H1 (cell line): ENCODE results near the gene HYLS1. TPM values are rescaled to one million over a fixed set of nuclear protein-coding genes. Genes with fewer than 3 reads are reported as not detected.

Source experiments
- CTCF ChIA-PET: fragments of 300-600 bp; sonication (Branson Sonifier 250); formaldehyde crosslinking; loops from one replicate; lab custom pipeline; 2021; ENCODE audit not compliant: partially characterized antibody; lab: Charles Lee
- POLR2A ChIA-PET: fragments of 300-600 bp; sonication (Branson Sonifier 250); formaldehyde crosslinking; loops from one replicate; lab custom pipeline; 2021; ENCODE audit warnings: inconsistent platforms; ENCODE audit not compliant: partially characterized antibody; lab: Charles Lee
- DNase-seq, 2 experiments: peaks; one replicate each; pipeline versions ENCODE4 v3.0.0 to v3.0.0-alpha.2; 2010 to 2022; ENCODE audit warnings: low spot score in 2 of 2, low read depth in 1 of 2, mixed read lengths in 1 of 2
- FAIRE-seq: peaks from 2 replicates; lab custom pipeline; 2011; peaks lifted over from hg19 to GRCh38; lab: Jason Lieb, UNC
- H2AFZ ChIP-seq: 2 replicates; pipeline ENCODE4 v1.8.1; 2012; ENCODE audit warnings: low read length, inconsistent platforms
- H2AK5ac ChIP-seq: 2 replicates; pipeline ENCODE4 v1.6.1; 2013; ENCODE audit warnings: low read depth, low read length
- H2BK120ac ChIP-seq: replicated peaks from 2 replicates; pipeline ENCODE3; 2013; ENCODE audit warnings: low read depth, low read length, inconsistent platforms
- H2BK12ac ChIP-seq: 2 replicates; pipeline ENCODE4 v1.6.1; 2013; ENCODE audit warnings: low read depth, low read length
- H2BK15ac ChIP-seq: 2 replicates; pipeline ENCODE4 v1.6.1; 2013; ENCODE audit warnings: low read length
- H2BK20ac ChIP-seq: 2 replicates; pipeline ENCODE4 v1.6.1; 2013; ENCODE audit warnings: low read length
- H2BK5ac ChIP-seq: 2 replicates; pipeline ENCODE4 v1.6.1; 2013; ENCODE audit warnings: low read depth, low read length
- H3K14ac ChIP-seq: 2 replicates; pipeline ENCODE4 v1.6.1; 2013; ENCODE audit warnings: inconsistent platforms; ENCODE audit not compliant: insufficient read length
- H3K18ac ChIP-seq: 2 replicates; pipeline ENCODE4 v1.6.1; 2013; ENCODE audit warnings: low read length; ENCODE audit errors: extremely low read depth
- H3K23ac ChIP-seq: 2 replicates; pipeline ENCODE4 v1.6.1; 2013; ENCODE audit warnings: inconsistent platforms; ENCODE audit not compliant: insufficient read length
- H3K23me2 ChIP-seq: 2 replicates; pipeline ENCODE4 v1.6.1; 2013; ENCODE audit warnings: low read depth, low read length
- H3K27ac ChIP-seq: 2 replicates; pipeline ENCODE4 v1.6.1; 2011; ENCODE audit warnings: low read depth, low read length, inconsistent platforms
- H3K27me3 ChIP-seq, 4 experiments: replicated peaks in 1 of 4; 1 replicate in 1 of 4; 2 replicates in 3 of 4; pipeline versions ENCODE4 v1.6.1 to v1.8.1; 2011 to 2013; ENCODE audit warnings: low read length in 3 of 4, mild to moderate bottlenecking in 3 of 4, inconsistent platforms in 2 of 4, mixed read lengths in 2 of 4, moderate library complexity in 1 of 4; ENCODE audit not compliant: control insufficient read depth in 3 of 4, insufficient read depth in 3 of 4; ENCODE audit errors: extremely low read depth in 1 of 4
- H3K36me3 ChIP-seq, 4 experiments: 2 replicates each; pipeline versions ENCODE4 v1.6.1 to v1.8.1; 2011 to 2013; ENCODE audit warnings: mild to moderate bottlenecking in 4 of 4, low read length in 3 of 4, moderate library complexity in 2 of 4, control low read depth in 1 of 4, inconsistent platforms in 1 of 4; ENCODE audit not compliant: insufficient read depth in 4 of 4, control insufficient read depth in 2 of 4
- H3K4ac ChIP-seq: replicated peaks from 2 replicates; pipeline ENCODE3; 2013; ENCODE audit warnings: low read length, low read depth, mixed read lengths, inconsistent platforms; ENCODE audit not compliant: insufficient read length
- H3K4me1 ChIP-seq, 4 experiments: replicated peaks in 1 of 4; 1 replicate in 1 of 4; 2 replicates in 3 of 4; pipeline versions ENCODE4 v1.6.1 to v1.8.1; 2011 to 2013; ENCODE audit warnings: low read length in 3 of 4, inconsistent platforms in 2 of 4, mixed read lengths in 1 of 4; ENCODE audit not compliant: insufficient read depth in 4 of 4, control insufficient read depth in 3 of 4
- H3K4me2 ChIP-seq, 2 experiments: 2 replicates each; pipeline versions ENCODE4 v1.6.1 to v1.8.1; 2011 to 2013; ENCODE audit warnings: low read depth in 2 of 2, low read length in 2 of 2, control low read depth in 1 of 2, inconsistent platforms in 1 of 2, mild to moderate bottlenecking in 1 of 2; ENCODE audit not compliant: insufficient read depth in 1 of 2
- H3K4me3 ChIP-seq, 4 experiments: fragments of 200-600, 300-600 bp in 1 of 4; sonication (generic), shearing (Covaris generic), sonication (Bioruptor Twin) in 1 of 4; 2 replicates each; pipeline versions ENCODE4 v1.5.1 to v1.8.1; 2011 to 2016; ENCODE audit warnings: low read length in 4 of 4, low read depth in 3 of 4, control low read depth in 2 of 4, inconsistent platforms in 2 of 4, mild to moderate bottlenecking in 2 of 4, mixed read lengths in 1 of 4, moderate library complexity in 1 of 4; ENCODE audit not compliant: insufficient read depth in 2 of 4; ENCODE audit errors: extremely low read depth in 1 of 4
- H3K56ac ChIP-seq: replicated peaks from 2 replicates; pipeline ENCODE3; 2013; ENCODE audit warnings: low read depth, mild to moderate bottlenecking, mixed read lengths, low read length, inconsistent platforms; ENCODE audit not compliant: insufficient read length
- H3K79me1 ChIP-seq: 2 replicates; pipeline ENCODE4 v1.6.1; 2013; ENCODE audit warnings: low read depth, low read length, control low read depth
- H3K79me2 ChIP-seq, 2 experiments: 2 replicates each; pipeline versions ENCODE4 v1.6.1 to v1.8.1; 2012 to 2013; ENCODE audit warnings: low read length in 2 of 2, mild to moderate bottlenecking in 2 of 2, inconsistent platforms in 1 of 2; ENCODE audit not compliant: insufficient read depth in 2 of 2, control insufficient read depth in 1 of 2
- H3K9ac ChIP-seq, 4 experiments: replicated peaks in 1 of 4; 1 replicate in 1 of 4; 2 replicates in 3 of 4; pipeline versions ENCODE4 v1.6.1 to v1.8.1; 2011 to 2013; ENCODE audit warnings: low read depth in 3 of 4, low read length in 3 of 4, control low read depth in 2 of 4, mild to moderate bottlenecking in 2 of 4, moderate library complexity in 2 of 4, inconsistent platforms in 1 of 4; ENCODE audit errors: extremely low read depth in 1 of 4
- H3K9me3 ChIP-seq, 2 experiments: 2 replicates each; pipeline versions ENCODE4 v1.6.1 to v1.8.1; 2012 to 2013; ENCODE audit warnings: mild to moderate bottlenecking in 2 of 2, moderate library complexity in 2 of 2, control low read depth in 1 of 2, inconsistent platforms in 1 of 2, low read depth in 1 of 2, low read length in 1 of 2, mixed read lengths in 1 of 2; ENCODE audit not compliant: insufficient read depth in 2 of 2
- H4K20me1 ChIP-seq, 2 experiments: replicated peaks in 1 of 2; 2 replicates each; pipeline versions ENCODE3 to v1.8.1; 2011 to 2013; ENCODE audit warnings: inconsistent platforms in 2 of 2, low read length in 2 of 2, mild to moderate bottlenecking in 1 of 2; ENCODE audit not compliant: insufficient read depth in 2 of 2, control insufficient read depth in 1 of 2
- H4K5ac ChIP-seq: 2 replicates; pipeline ENCODE4 v1.6.1; 2013; ENCODE audit warnings: low read length, low read depth, mixed read lengths, inconsistent platforms; ENCODE audit not compliant: insufficient read length
- H4K8ac ChIP-seq: 2 replicates; pipeline ENCODE4 v1.8.0; 2013; ENCODE audit warnings: mild to moderate bottlenecking, moderate library complexity, low read length, inconsistent platforms; ENCODE audit not compliant: insufficient read depth; ENCODE audit errors: extremely low read depth
- H4K91ac ChIP-seq: replicated peaks from 2 replicates; pipeline ENCODE3; 2013; ENCODE audit warnings: low read length, mixed read lengths, inconsistent platforms; ENCODE audit not compliant: insufficient read length
- BRCA1 ChIP-seq: IDR thresholded peaks from 2 replicates; pipeline ENCODE4 v1.6.1; 2012; ENCODE audit warnings: low read depth, low read length, improper control_type of control experiment
- CREB1 ChIP-seq: IDR thresholded peaks from 2 replicates; pipeline ENCODE4 v1.6.1; 2012; ENCODE audit warnings: inconsistent platforms
- EP300 ChIP-seq, 2 experiments: IDR thresholded peaks; 1 replicate in 1 of 2; 2 replicates in 1 of 2; pipeline ENCODE4 v1.6.1; 2011 to 2012; ENCODE audit warnings: low read depth in 2 of 2, low read length in 2 of 2, mild to moderate bottlenecking in 2 of 2, borderline replicate concordance in 1 of 2, inconsistent platforms in 1 of 2, moderate library complexity in 1 of 2
- FOSL1 ChIP-seq: IDR thresholded peaks from 2 replicates; pipeline ENCODE4 v1.6.1; 2011; ENCODE audit warnings: mild to moderate bottlenecking, low read depth, low read length, moderate library complexity; ENCODE audit not compliant: insufficient read depth
- GABPA ChIP-seq: IDR thresholded peaks from 2 replicates; pipeline ENCODE4 v1.6.1; 2011; ENCODE audit warnings: mild to moderate bottlenecking, low read length, moderate library complexity, borderline replicate concordance; ENCODE audit not compliant: insufficient read depth
- HDAC6 ChIP-seq: IDR thresholded peaks from one replicate; pipeline ENCODE4 v1.7.1; 2012; ENCODE audit warnings: low read depth, mild to moderate bottlenecking, inconsistent platforms, low read length, moderate library complexity
- JUN ChIP-seq: IDR thresholded peaks from 2 replicates; pipeline ENCODE4 v1.6.1; 2011; ENCODE audit warnings: low read depth, mild to moderate bottlenecking, improper control_type of control experiment, low read length
- JUND ChIP-seq: IDR thresholded peaks from 2 replicates; pipeline ENCODE4 v1.6.1; 2011; ENCODE audit warnings: mild to moderate bottlenecking, improper control_type of control experiment, low read length
- NRF1 ChIP-seq: IDR thresholded peaks from 2 replicates; pipeline ENCODE4 v1.6.1; 2011; ENCODE audit warnings: mild to moderate bottlenecking, low read depth, low read length, improper control_type of control experiment
- POLR2AphosphoS5 ChIP-seq: IDR thresholded peaks from 2 replicates; pipeline ENCODE4 v1.6.1; 2011; ENCODE audit warnings: low read depth, low read length
- SRF ChIP-seq: IDR thresholded peaks from 2 replicates; pipeline ENCODE4 v1.6.1; 2011; ENCODE audit warnings: mild to moderate bottlenecking, low read depth, low read length, moderate library complexity
- WGBS, 2 experiments: shearing (Covaris generic) in 1 of 2; methylation state at CpG; one replicate each; pipeline versions ENCODE4 v1.1.6 to v1.1.7; 2013 to 2015; ENCODE audit warnings: low lambda C conversion rate in 2 of 2, mixed read lengths in 2 of 2, inconsistent platforms in 1 of 2, low coverage in 1 of 2, missing lambda C conversion rate in 1 of 2; ENCODE audit not compliant: insufficient replicate concordance in 2 of 2, insufficient coverage in 1 of 2, insufficient read length in 1 of 2; ENCODE audit errors: extremely low coverage in 1 of 2, missing lambda C conversion rate in 1 of 2; 5-methylcytosine and 5-hydroxymethylcytosine counted together
- polyA plus RNA-seq, 7 experiments: library from polyadenylated mRNA; depleted of rRNA in 3 of 7; stranded (reverse) in 5 of 7; unstranded in 2 of 7; fragments of >200 nt in 5 of 7; fragments of 200-250 nt in 2 of 7; gene quantifications; 1 replicate in 5 of 7; 2 replicates in 1 of 7; 4 replicates in 1 of 7; pipeline versions ENCODE4 v1.2.1 to v1.2.3, GENCODE V29; 2011 to 2013; ENCODE audit warnings: missing spikeins in 2 of 7, mixed read lengths in 2 of 7
- total RNA-seq: library from RNA; stranded (reverse); fragmentation: NEBNext Ultra II Directional; extraction: Animal tissue kit (Norgen Biotek cat#: 25700); gene quantifications from 2 replicates; pipeline ENCODE4 v1.2.1, GENCODE V29; 2021
- TF ChIP-seq, protein P1 (sequence below): IDR thresholded peaks from 2 replicates; pipeline ENCODE4 v1.6.1; 2012; ENCODE audit warnings: low read length, inconsistent platforms

HYLS1 gene
- total and polyA plus RNA-seq, 2 of the 8 experiments (the other 6 are each of a cell fraction or from before 2014, with no cell fraction given), result 5.1 to 11.6 TPM

- H4K5ac ChIP-seq, result no peak overlapping the region
- POLR2A ChIA-PET, result interaction anchor here (1.1 to 1.6 kb wide), 3 partner anchors 11 to 197 kb away, joined by 3 to 6 read pairs (median 3); no protein-coding TSS in a partner anchor
- H4K20me1 ChIP-seq, result no peaks in the 10 kb centered on the region
- H2AFZ ChIP-seq, result 0 out of 2 replicates have a peak overlapping the region, but pooled peaks have one; percentile 1
- no peaks in the 10 kb centered on the region for H3K79me2 ChIP-seq
- H2AK5ac ChIP-seq, result no peak overlapping the region
- H3K27ac ChIP-seq, result no peak overlapping the region
- peak overlapping the region; percentile 17; the same call in 1 of the 2 replicates for H3K18ac ChIP-seq
- no peak overlapping the region for H3K14ac ChIP-seq
- H2BK120ac ChIP-seq, result no peak overlapping the region
- no peaks in the 10 kb centered on the region for H3K23me2 ChIP-seq
- H3K4me2 ChIP-seq, result peak overlapping the region in 1 of 2 experiments; percentile 65; a peak in 1 of 4 replicates
- H3K23ac ChIP-seq, result no peak overlapping the region
- DNase-seq, result no peak
- H4K91ac ChIP-seq, result peak overlapping the region; percentile 35
- peaks cover 6 to 14% (median 11%) of the 10 kb centered on the region in 4 experiments for H3K4me1 ChIP-seq
- CTCF ChIA-PET, result interaction anchor here (1.0 to 7.0 kb wide), 7 partner anchors 8 to 261 kb away, joined by 3 to 76 read pairs (median 11); partner anchors contain the start of gene VSIG10L2
- no peaks in the 10 kb centered on the region for H3K36me3 ChIP-seq
- H3K4me3 ChIP-seq, result no peak overlapping the region
- H2BK20ac ChIP-seq, result no peak overlapping the region
- 89% methylated on average over 9 of the region's 9 CpGs; no CpG with 5 or more reads in 1 of the 2 experiments for WGBS, 2 experiments
- no peak overlapping the region for H3K4ac ChIP-seq
- no peak overlapping the region for H3K56ac ChIP-seq
- no peak overlapping the region for H2BK5ac ChIP-seq
- FAIRE-seq, result no peak
- no peak overlapping the region for H3K9ac ChIP-seq
- H3K27me3 ChIP-seq, result peaks cover 0 to 6% (median 2%) of the 10 kb centered on the region in 4 experiments; a peak in 2 of 7 replicates
- no peaks in the 10 kb centered on the region for H3K9me3 ChIP-seq
- H2BK15ac ChIP-seq, result no peak overlapping the region; the same call in 1 of the 2 replicates
- peak overlapping the region; percentile 42; the same call in 1 of the 2 replicates for H4K8ac ChIP-seq
- H2BK12ac ChIP-seq, result 0 out of 2 replicates have a peak overlapping the region, but pooled peaks have one; percentile 71
- no peaks in the 10 kb centered on the region for H3K79me1 ChIP-seq
- TF ChIP-seq NRF1, result no peak
- TF ChIP-seq, protein P1, sequence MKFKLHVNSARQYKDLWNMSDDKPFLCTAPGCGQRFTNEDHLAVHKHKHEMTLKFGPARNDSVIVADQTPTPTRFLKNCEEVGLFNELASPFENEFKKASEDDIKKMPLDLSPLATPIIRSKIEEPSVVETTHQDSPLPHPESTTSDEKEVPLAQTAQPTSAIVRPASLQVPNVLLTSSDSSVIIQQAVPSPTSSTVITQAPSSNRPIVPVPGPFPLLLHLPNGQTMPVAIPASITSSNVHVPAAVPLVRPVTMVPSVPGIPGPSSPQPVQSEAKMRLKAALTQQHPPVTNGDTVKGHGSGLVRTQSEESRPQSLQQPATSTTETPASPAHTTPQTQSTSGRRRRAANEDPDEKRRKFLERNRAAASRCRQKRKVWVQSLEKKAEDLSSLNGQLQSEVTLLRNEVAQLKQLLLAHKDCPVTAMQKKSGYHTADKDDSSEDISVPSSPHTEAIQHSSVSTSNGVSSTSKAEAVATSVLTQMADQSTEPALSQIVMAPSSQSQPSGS, result no peak
- TF ChIP-seq GABPA, result no peak
- no peak for TF ChIP-seq SRF
- no peak for TF ChIP-seq POLR2AphosphoS5
- no peak for TF ChIP-seq HDAC6
- TF ChIP-seq FOSL1, result no peak
- TF ChIP-seq JUN, result no peak
- TF ChIP-seq BRCA1, result no peak
- no peak for TF ChIP-seq EP300 (IDR thresholded peaks at IDR 0.05; ENCODE audit: borderline replicate concordance in 1 of 2, low read depth in 2 of 2, low read length in 2 of 2)
- no peak for TF ChIP-seq CREB1
- no peak for TF ChIP-seq JUND
Measured at GRCh38 chr11:125932301-125932700, 44.8 kb downstream of the HYLS1 start.
